Stimulated activated CD8-positive, alpha-beta memory T cell treated with anti-CD3 and anti-CD28 coated beads, Interleukin-4, amount 100 ng/mL, for 1 hour (primary cell): ENCODE results near the gene UBL5.
"Not testable (repeated sequence)": the region's sequence is repeated elsewhere in the genome, so short reads cannot be mapped to it uniquely, and the experiment has no call there.

Source experiments
- DNase-seq, 2 donors: peaks; one replicate each; pipeline ENCODE4 v3.0.0-alpha.2; 2020; ENCODE audit warnings: low read depth in 2 of 2, low spot score in 1 of 2

The UBL5 gene

GRCh38 chr19:9827289-9828238 lies at the start of gene UBL5:
TSS of gene UBL5 (plus strand) at chr19:9827918. CDS start at chr19:9828338, 420 bp downstream.
- peak; percentile 74 to 79 for DNase-seq

DNA sequence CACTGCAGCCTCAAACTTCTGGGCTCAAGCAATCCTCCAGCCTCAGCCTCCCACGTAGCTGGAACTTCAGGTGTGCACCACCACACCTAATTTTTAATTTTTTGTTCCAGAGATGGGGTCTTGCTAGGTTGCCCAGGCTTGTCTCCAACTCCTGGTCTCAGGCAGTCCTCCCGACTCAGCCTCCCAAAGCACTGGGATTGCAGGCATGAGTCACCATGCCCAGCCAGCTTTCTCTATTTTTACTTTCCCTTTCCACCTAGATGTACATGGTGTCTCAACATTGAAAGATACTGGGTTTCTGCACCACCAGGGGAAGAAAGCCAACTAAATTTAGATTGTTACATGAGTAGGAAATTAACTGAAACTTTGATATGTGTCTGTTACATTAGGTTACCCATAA lies 45.4 kb upstream of the UBL5 start:
- DNase-seq, result no peak

- DNase-seq, result not testable (repeated sequence)
These were observed 43.6 kb upstream of the UBL5 start for GRCh38 chr19:9784163-9784496.

DNA sequence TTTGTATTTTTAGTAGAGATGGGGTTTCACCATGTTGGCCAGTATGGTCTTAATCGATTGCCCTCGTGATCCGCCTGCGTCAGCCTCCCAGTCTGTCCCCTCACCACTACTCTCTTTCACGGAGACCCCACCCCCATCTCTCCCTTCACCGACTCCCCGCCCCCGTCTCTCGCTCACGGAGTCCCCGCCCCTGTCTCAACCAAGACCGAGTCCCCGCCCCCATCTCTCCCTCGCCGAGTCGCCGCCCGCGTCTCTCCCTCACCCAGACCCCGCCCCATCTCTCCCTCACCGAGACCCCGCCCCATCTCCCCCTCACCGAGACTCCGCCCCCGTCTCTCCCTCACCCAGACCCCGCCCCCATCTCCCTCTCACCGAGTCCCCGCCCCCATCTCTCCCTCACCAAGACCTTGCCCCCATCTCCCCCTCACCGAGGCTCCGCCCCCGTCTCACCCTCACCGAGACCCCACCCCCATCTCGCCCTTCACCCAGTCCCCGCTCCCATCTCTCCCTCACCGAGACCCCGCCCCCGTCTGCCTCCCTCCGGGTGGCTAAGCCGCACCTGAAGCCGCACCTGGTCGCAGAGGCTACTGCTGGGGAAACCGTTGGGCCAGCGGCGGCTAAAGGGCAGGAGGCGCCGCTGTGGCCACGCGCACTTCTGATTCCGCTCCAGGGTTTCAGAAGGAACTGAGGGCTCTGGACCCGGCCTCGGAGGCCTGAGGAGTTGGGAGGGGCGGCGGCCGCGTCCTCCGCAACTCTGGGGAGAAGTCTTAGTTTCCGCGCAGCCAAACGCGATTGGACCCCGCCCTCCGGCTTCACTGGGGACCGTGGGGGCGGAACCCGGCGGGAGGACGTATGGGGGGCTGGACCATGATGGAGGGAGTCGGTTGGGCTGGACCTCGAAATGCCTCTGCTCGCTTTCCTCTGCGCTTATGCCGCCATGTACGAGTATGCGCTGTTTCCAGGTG lies 42.1 kb upstream of the UBL5 start:
- DNase-seq, result peak; percentile 93 to 94

DNA sequence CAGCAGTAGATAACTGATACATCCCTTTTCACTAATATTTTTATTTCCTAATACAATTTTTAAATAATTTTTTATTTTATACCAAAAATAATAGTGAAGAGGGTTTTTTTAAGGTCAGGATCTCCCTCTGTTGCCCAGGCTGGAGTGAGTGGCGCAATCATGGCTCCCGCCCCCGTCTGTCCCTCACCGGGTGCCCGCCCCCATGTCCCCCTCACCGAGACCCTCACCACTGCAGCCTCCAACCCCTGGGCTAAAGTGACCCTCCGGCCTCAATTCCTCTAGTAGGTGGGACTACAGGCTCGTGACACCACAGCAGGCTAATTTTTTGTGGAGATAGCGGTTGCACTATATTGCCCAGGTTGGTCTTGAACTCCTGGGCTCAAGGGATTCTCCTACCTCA lies 41.4 kb upstream of the UBL5 start:
- DNase-seq, result no peak

DNA sequence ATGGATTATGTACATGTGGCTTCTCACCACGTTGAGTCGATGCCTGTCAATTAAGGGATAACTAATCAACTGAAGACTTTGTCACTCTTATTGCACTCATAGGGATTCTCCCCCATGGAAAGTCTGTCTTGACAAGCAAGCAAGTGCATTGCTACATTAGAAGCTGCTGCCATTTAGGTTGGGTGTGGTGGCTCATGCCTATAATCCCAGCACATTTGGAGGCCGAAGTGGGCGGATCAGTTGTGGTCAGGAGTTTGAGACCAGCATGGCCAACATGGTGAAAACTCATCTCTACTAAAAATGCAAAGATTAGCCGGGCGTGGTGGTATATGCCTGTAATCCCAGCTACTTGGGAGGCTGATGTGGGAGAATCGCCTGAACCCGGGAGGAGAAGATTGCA lies 40.9 kb upstream of the UBL5 start:
- DNase-seq, result no peak

DNA sequence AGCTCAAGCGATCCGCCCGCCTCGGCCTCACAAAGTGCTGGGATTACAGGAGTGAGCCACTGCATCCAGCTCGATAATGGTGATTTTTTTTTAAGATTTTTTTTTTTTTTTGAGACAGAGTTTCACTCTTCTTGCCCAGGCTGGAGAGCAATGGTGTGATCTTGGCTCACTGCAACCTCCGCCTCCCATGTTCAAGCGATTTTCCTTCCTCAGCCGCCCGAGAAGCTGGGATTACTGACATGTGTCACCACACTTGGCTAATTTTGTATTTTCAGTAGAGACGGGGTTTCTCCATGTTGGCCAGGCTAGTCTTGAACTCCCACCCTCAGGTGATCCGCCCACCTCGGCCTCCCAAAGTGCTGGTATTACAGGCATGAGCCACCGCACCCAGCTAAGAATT lies 39.1 kb upstream of the UBL5 start:
- DNase-seq, result not testable (repeated sequence)

- no peak for DNase-seq
These were observed 38.7 kb upstream of the UBL5 start for GRCh38 chr19:9789066-9789465.

DNA sequence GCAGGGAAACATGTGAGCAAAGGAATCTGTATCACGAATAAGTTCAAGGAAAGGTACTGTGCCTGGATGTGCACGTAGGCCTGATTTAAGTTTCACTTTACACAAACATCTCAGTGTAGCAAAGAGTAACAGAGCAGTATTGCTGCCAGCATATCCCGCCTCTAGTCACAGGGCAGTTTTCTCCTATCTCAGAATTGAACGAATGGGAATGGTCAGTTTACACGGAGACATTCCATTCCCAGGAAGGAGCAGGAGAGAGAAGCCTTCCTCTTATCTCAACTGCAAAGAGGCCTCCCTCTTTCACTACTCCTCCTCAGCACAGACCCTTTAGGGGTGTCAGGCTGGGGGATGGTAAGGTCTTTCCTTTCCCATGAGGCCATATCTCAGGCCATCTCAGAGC lies 38.1 kb upstream of the UBL5 start:
- DNase-seq, result not testable (repeated sequence)

DNA sequence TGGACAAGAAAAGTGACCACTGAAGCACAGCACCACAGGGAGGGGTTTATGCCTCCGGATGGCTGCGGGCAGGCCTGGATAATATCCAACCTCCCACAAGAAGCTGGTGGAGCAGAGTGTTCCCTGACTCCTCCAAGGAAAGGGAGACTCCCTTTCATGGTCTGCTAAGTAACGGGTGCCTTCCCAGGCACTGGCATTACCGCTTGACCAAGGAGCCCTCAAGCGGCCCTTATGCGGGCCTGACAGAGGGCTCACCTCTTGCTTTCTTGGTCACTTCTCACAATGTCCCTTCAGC lies 36.7 kb upstream of the UBL5 start:
- DNase-seq, result not testable (repeated sequence)

GRCh38 chr19:9791552-9792205 lies 36.0 kb upstream of the UBL5 start:
- peak; percentile 89 to 94 for DNase-seq

DNA sequence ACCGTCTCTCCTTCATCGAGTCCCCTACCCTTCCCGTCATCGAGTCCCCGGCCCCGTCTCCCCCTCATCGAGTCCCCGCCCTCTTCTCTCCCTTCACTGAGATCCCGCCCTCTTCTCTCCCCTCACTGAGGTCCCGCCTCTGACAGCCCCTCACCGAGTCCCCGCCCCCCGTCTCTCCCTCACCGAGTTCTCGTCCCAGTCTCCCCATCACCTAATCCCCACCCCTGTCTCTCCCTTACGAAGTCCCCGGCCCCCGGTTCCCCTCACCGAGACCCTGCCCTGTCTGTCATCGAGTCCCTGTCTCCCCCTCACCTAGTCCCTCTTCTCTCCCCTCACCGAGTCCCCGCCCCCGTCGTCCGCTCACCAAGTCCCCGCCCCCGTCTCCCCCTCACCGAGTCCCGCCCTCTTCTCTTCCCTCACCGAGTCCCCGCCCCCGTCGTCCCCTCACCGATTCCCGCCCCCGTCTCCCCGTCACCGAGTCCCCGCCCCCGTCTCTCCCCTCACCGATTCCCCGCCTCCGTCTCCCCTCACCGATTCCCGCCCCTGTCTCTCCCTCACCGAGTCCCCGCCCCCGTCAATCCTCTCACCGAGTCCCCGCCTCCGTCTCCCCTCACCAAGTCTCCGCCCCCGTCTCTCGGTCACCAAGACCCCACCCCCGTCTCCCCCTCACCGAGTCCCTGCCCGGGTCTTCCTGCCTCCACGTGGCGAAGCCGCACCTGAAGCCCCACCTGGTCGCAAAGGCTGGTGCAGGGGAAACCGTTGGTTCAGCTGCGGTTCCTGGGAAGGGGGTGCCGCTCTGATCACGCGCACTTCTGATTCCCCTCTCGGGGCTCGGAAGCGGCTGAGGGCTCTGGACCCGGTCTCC lies 35.3 kb upstream of the UBL5 start:
- peak; percentile 65 to 92 for DNase-seq

DNA sequence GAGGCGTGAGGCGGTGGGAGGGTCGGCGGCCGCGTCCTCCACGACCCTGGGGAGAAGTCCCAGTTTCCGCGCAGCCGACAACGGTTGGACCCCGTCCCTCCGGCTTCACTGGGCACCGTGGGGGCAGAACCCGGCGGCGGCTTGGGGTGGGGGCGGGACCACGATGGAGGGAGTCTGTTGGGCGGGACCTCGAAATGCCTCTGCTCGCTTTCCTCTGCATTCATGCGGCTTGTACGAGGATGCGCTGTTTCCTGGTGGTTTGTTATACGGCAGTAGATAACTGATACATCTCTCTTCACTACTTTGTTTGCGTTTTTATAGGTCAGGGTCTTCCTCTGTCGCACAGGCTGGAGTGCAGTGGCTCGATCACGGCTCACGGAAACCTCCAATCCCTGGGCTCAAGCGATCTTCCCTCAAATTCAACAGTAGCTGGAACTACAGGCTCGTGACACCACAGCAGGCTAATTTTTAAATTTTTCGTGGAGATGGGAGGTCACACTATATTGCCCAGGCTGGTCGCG lies 34.6 kb upstream of the UBL5 start:
- peak; percentile 41 to 44 for DNase-seq

GRCh38 chr19:9796113-9796773 lies 31.5 kb upstream of the UBL5 start:
- peak; percentile 47 to 66 for DNase-seq

DNA sequence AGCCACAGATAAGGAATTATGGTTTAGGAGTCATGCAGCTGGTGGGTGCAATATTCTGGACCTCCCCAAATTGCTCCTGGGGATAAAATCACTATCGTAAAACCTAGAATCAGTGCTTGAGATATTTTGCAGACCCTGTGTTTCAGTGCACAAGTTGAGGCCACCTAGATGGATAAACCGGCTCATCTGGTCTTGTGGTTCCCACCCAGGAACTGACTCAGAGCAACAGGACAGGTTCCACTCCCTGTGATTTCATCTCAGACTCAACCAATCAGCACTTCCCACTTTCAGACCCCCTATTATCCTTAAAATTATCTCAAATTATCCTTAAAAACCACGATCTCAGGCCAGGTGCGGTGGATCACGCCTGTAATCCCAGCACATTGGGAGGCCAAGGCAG lies 29.8 kb upstream of the UBL5 start:
- DNase-seq, result no peak

DNA sequence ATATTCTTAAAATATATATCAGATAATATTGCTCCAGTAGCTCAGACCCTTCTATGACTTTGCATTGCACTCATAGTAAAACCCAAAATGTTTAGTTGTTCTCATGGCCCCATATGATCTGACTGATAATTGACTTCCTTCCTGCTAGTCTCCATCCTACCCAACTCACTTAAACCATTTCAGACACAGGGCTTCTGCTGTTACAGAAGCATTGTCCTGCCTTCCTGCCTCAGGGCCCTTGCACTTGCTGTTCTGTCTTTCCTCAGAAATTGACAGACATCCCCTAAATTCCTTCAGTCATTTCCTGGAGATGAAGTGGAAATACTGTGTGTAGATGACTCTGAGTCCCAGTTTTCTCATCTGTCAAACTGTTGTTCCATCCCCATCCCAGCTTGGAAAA lies 28.6 kb upstream of the UBL5 start:
- DNase-seq, result no peak

DNA sequence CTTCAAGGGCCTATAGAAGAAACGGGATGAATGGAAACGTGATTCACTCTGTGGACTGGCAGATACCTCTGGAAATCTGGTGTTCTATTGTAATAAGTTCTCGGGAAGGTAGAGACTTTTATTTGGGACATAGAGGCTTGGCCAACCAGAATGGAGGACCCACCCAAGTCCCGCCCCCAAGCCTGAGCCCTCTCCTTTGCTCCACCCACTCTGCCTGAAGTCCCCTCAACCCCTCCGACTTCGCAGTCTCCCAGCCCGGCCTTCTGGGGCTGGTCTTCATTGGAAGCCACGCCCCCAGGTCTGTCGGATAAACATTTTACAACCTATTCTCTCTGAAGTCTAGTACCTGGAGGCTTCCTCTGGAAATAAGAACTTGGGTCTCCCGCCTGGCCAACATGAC lies 25.7 kb upstream of the UBL5 start:
- DNase-seq, result no peak

GRCh38 chr19:9806803-9807202 lies 20.9 kb upstream of the UBL5 start:
- no peak for DNase-seq

GRCh38 chr19:9808855-9809824 lies 18.6 kb upstream of the UBL5 start:
- DNase-seq, result no peak
